ENCODE data around the gene PAQR7.

- TF ChIP-seq CTCF (conservative IDR thresholded peaks at IDR 0.05) (no peak), ZFX (IDR thresholded peaks at IDR 0.05) (no peak)
Measured at GRCh38 chr1:25875154-25875855, at the start of gene PAQR7.
